Fibroblast of lung (primary cell): ENCODE measurements around the gene SIAH3. TPM values are rescaled to one million over a fixed set of nuclear protein-coding genes. Genes with fewer than 3 reads are reported as not detected.

Experiments
- DNase-seq, 2 donors: peaks; one replicate each; pipeline versions ENCODE4 v3.0.0 to v3.0.0-alpha.2; 2010; ENCODE audit warnings: low read depth in 2 of 2
- H2AFZ ChIP-seq: 2 replicates; pipeline ENCODE4 v1.5.1; 2012; ENCODE audit warnings: low read length, control low read depth, inconsistent platforms
- H3K27ac ChIP-seq: 2 replicates; pipeline ENCODE4 v1.5.1; 2011; ENCODE audit warnings: low read length, control low read depth; ENCODE audit not compliant: insufficient read depth
- H3K27me3 ChIP-seq: 2 replicates; pipeline ENCODE4 v1.5.1; 2011; ENCODE audit warnings: mild to moderate bottlenecking, low read length; ENCODE audit not compliant: control insufficient read depth, insufficient read depth
- H3K36me3 ChIP-seq: 2 replicates; pipeline ENCODE4 v1.5.1; 2011; ENCODE audit warnings: low read length; ENCODE audit not compliant: control insufficient read depth, insufficient read depth
- H3K4me1 ChIP-seq: 2 replicates; pipeline ENCODE4 v1.5.1; 2011; ENCODE audit warnings: low read length; ENCODE audit not compliant: control insufficient read depth, insufficient read depth; ENCODE audit errors: extremely low read depth
- H3K4me2 ChIP-seq: 2 replicates; pipeline ENCODE4 v1.5.1; 2011; ENCODE audit warnings: low read length, control low read depth; ENCODE audit not compliant: insufficient read depth; ENCODE audit errors: extremely low read depth
- H3K4me3 ChIP-seq, 4 experiments: fragments of 200-600 bp in 1 of 4; sonication (generic) in 1 of 4; replicated peaks in 1 of 4; 2 replicates each; pipeline ENCODE4 v1.5.1; 2011 to 2016; ENCODE audit warnings: low read length in 4 of 4, low read depth in 3 of 4, mild to moderate bottlenecking in 3 of 4, control low read depth in 2 of 4, inconsistent platforms in 1 of 4, mixed read lengths in 1 of 4; ENCODE audit not compliant: insufficient read depth in 1 of 4; ENCODE audit errors: control extremely low read depth in 1 of 4
- H3K79me2 ChIP-seq: 2 replicates; pipeline ENCODE4 v1.5.1; 2012; ENCODE audit warnings: mild to moderate bottlenecking, low read length, inconsistent platforms; ENCODE audit not compliant: control insufficient read depth, insufficient read depth
- H3K9ac ChIP-seq: 2 replicates; pipeline ENCODE4 v1.5.1; 2011; ENCODE audit warnings: mild to moderate bottlenecking, low read length, control low read depth; ENCODE audit not compliant: insufficient read depth
- H3K9me3 ChIP-seq: 2 replicates; pipeline ENCODE4 v1.5.1; 2012; ENCODE audit warnings: low read depth, low read length; ENCODE audit not compliant: control insufficient read depth, insufficient read depth
- H4K20me1 ChIP-seq: 2 replicates; pipeline ENCODE4 v1.5.1; 2011; ENCODE audit warnings: low read length; ENCODE audit not compliant: control insufficient read depth, insufficient read depth; ENCODE audit errors: extremely low read depth
- CTCF ChIP-seq, 2 donors: IDR thresholded peaks in 1 of 2; conservative IDR thresholded peaks in 1 of 2; 1 replicate in 1 of 2; 2 replicates in 1 of 2; pipeline ENCODE4 v1.5.1; 2011 to 2012; ENCODE audit warnings: low read length in 2 of 2, control low read depth in 1 of 2, inconsistent platforms in 1 of 2, low read depth in 1 of 2, mild to moderate bottlenecking in 1 of 2
- EZH2 ChIP-seq: IDR thresholded peaks from 2 replicates; pipeline ENCODE4 v1.5.1; 2012; ENCODE audit warnings: low read length, control low read depth, mild to moderate bottlenecking; ENCODE audit errors: missing control alignments
- polyA plus RNA-seq, 2 donors: library from polyadenylated mRNA; depleted of rRNA in 1 of 2; stranded (reverse) in 1 of 2; unstranded in 1 of 2; fragments of >200 nt; gene quantifications; 2 replicates each; pipeline ENCODE4 v1.2.1, GENCODE V29; 2011 to 2012; ENCODE audit warnings: missing spikeins in 1 of 2
- total RNA-seq: library from RNA; depleted of rRNA; stranded (reverse); fragments of >200 nt; gene quantifications from 2 replicates; pipeline ENCODE4 v1.2.1, GENCODE V29; 2014

The SIAH3 gene
- total and polyA plus RNA-seq, 2 donors (not counting 1 experiment from before 2014, with no cell fraction given) = not detected

GRCh38 chr13:45787346-45787745 lies 64.2 kb downstream of the SIAH3 start:
- Histone ChIP-seq H3K4me1 (no peaks in the 10 kb centered on the region), H3K9me3 (no peaks in the 10 kb centered on the region), H3K79me2 (no peaks in the 10 kb centered on the region), H3K4me3 (no peak overlapping the region), H2AFZ (no peak overlapping the region), H3K36me3 (no peaks in the 10 kb centered on the region), H3K27ac (no peak overlapping the region), H4K20me1 (no peaks in the 10 kb centered on the region), H3K4me2 (no peak overlapping the region), H3K9ac (no peak overlapping the region), H3K27me3 (no peaks in the 10 kb centered on the region)
- TF ChIP-seq EZH2 = no peak
- TF ChIP-seq CTCF (conservative IDR thresholded peaks at IDR 0.05 in 1 of 2, IDR thresholded peaks at IDR 0.05 in 1 of 2; ENCODE audit: low read depth in 1 of 2, low read length in 2 of 2) = no peak
- no peak for DNase-seq

GRCh38 chr13:45786293-45786920 lies 65.1 kb downstream of the SIAH3 start:
- Histone ChIP-seq H3K4me2 (no peak overlapping the region), H3K9me3 (no peaks in the 10 kb centered on the region), H3K4me1 (no peaks in the 10 kb centered on the region), H3K27me3 (no peaks in the 10 kb centered on the region), H3K9ac (no peak overlapping the region), H3K4me3 (no peak overlapping the region), H3K79me2 (no peaks in the 10 kb centered on the region), H4K20me1 (no peaks in the 10 kb centered on the region), H3K36me3 (no peaks in the 10 kb centered on the region), H3K27ac (no peak overlapping the region), H2AFZ (no peak overlapping the region)
- TF ChIP-seq CTCF (conservative IDR thresholded peaks at IDR 0.05 in 1 of 2, IDR thresholded peaks at IDR 0.05 in 1 of 2; ENCODE audit: low read depth in 1 of 2, low read length in 2 of 2) = no peak
- no peak for TF ChIP-seq EZH2
- DNase-seq = no peak

GRCh38 chr13:45784755-45785675 lies 66.5 kb downstream of the SIAH3 start:
- Histone ChIP-seq H3K27me3 (no peaks in the 10 kb centered on the region), H3K36me3 (no peaks in the 10 kb centered on the region), H4K20me1 (no peaks in the 10 kb centered on the region), H2AFZ (no peak overlapping the region), H3K4me3 (no peak overlapping the region), H3K4me1 (no peaks in the 10 kb centered on the region), H3K9me3 (no peaks in the 10 kb centered on the region), H3K27ac (no peak overlapping the region), H3K9ac (no peak overlapping the region), H3K4me2 (no peak overlapping the region), H3K79me2 (no peaks in the 10 kb centered on the region)
- TF ChIP-seq CTCF (conservative IDR thresholded peaks at IDR 0.05 in 1 of 2, IDR thresholded peaks at IDR 0.05 in 1 of 2; ENCODE audit: low read depth in 1 of 2, low read length in 2 of 2) = no peak
- TF ChIP-seq EZH2 = no peak
- DNase-seq = no peak
